GM21528 (cell line): Measurements from ENCODE around the gene TMEM267.
"Not testable (repeated sequence)": the region's sequence is repeated elsewhere in the genome, so short reads cannot be mapped to it uniquely, and the experiment has no call there.

Experiments used
- ATAC-seq: cut with Tn5 transposase; IDR thresholded peaks from one replicate; pipeline ENCODE4 v1.9.1; 2021; ENCODE audit warnings: mild to moderate bottlenecking, moderate library complexity; ENCODE audit not compliant: unreplicated experiment, low FRiP score

The TMEM267 gene

GRCh38 chr5:43483298-43484105, at the start of gene TMEM267:
TMEM267 (minus strand) TSS chr5:43483865; CDS start chr5:43453969, 29,896 bp downstream.
- ATAC-seq = peak; percentile 92

GRCh38 chr5:43530648-43531047, 47.0 kb upstream of the TMEM267 start:
- ATAC-seq = no peak

- ATAC-seq = no peak
These were observed 40.0 kb upstream of the TMEM267 start for GRCh38 chr5:43523662-43524072.

- no peak for ATAC-seq
These were observed 37.0 kb upstream of the TMEM267 start for GRCh38 chr5:43520615-43521014.

- ATAC-seq = no peak
These were observed 32.0 kb upstream of the TMEM267 start for GRCh38 chr5:43515678-43516048.

GRCh38 chr5:43514816-43515677, 31.4 kb upstream of the TMEM267 start, which contains the start of gene C5orf34:
C5orf34 (minus strand) TSS chr5:43515148; CDS start chr5:43509339, 5,809 bp downstream.
- ATAC-seq = peak; percentile 98

- ATAC-seq = peak; percentile 44
These were observed 30.8 kb upstream of the TMEM267 start for GRCh38 chr5:43514471-43514815.

- no peak for ATAC-seq
These were observed 30.4 kb upstream of the TMEM267 start for GRCh38 chr5:43514025-43514424.

GRCh38 chr5:43511062-43511461, 27.4 kb upstream of the TMEM267 start:
- ATAC-seq = not testable (repeated sequence)

GRCh38 chr5:43498581-43498980, 14.9 kb upstream of the TMEM267 start:
- ATAC-seq = no peak

- ATAC-seq = no peak
These were observed 13.8 kb upstream of the TMEM267 start for GRCh38 chr5:43497311-43498104.

- no peak for ATAC-seq
These were observed 7.7 kb upstream of the TMEM267 start for GRCh38 chr5:43491326-43491725.

- no peak for ATAC-seq
These were observed 2.7 kb upstream of the TMEM267 start for GRCh38 chr5:43486353-43486752.

- ATAC-seq = no peak
These were observed 1.7 kb upstream of the TMEM267 start for GRCh38 chr5:43485406-43485805.

- ATAC-seq = peak; percentile 82
These were observed 613 bp upstream of the TMEM267 start for GRCh38 chr5:43484106-43484849.

- ATAC-seq = no peak
These were observed 971 bp downstream of the TMEM267 start for GRCh38 chr5:43482490-43483297.

- ATAC-seq = no peak
These were observed 13.8 kb downstream of the TMEM267 start for GRCh38 chr5:43469671-43470391.

- ATAC-seq = no peak
These were observed 16.6 kb downstream of the TMEM267 start for GRCh38 chr5:43467100-43467499.

- not testable (repeated sequence) for ATAC-seq
These were observed 18.2 kb downstream of the TMEM267 start for GRCh38 chr5:43465455-43465854.
